ENCODE data around the gene SPATA32.

Gene SPATA32

GRCh38 chr17:45221081-45222013, 40.5 kb downstream of the SPATA32 start, which contains the start of gene FMNL1:
FMNL1 (plus strand) TSS chr17:45221885; CDS start chr17:45222125, 240 bp downstream.
- no peaks in the 10 kb centered on the region for H3K9me3 ChIP-seq (ENCODE audit: control insufficient read depth, low read length)
- H3K4me1 ChIP-seq (ENCODE audit: control insufficient read depth, insufficient read depth, low read length) = peaks cover 7% of the 10 kb centered on the region
- H3K36me3 ChIP-seq (ENCODE audit: control insufficient read depth, insufficient read depth, low read length) = no peaks in the 10 kb centered on the region
- peak within 1 kb of the TSS; percentile 31 for H3K4me3 ChIP-seq (ENCODE audit: low read length)
- peaks cover 32% of the 10 kb centered on the region for H3K27me3 ChIP-seq (ENCODE audit: control insufficient read depth, insufficient read depth, low read length)
- peak within 1 kb of the TSS; percentile 57 for H3K9ac ChIP-seq (ENCODE audit: low read length)

- H3K9me3 ChIP-seq (ENCODE audit: control insufficient read depth, low read length) = no peaks in the 10 kb centered on the region
- no peaks in the 10 kb centered on the region for H3K36me3 ChIP-seq (ENCODE audit: control insufficient read depth, insufficient read depth, low read length)
- H3K9ac ChIP-seq (ENCODE audit: low read length) = no peak overlapping the region
- H3K4me3 ChIP-seq (ENCODE audit: low read length) = no peak overlapping the region
- H3K4me1 ChIP-seq (ENCODE audit: control insufficient read depth, insufficient read depth, low read length) = peaks cover 7% of the 10 kb centered on the region
- H3K27me3 ChIP-seq (ENCODE audit: control insufficient read depth, insufficient read depth, low read length) = peaks cover 32% of the 10 kb centered on the region
Measured at GRCh38 chr17:45220079-45220478, 41.8 kb downstream of the SPATA32 start.

GRCh38 chr17:45218895-45219661, 42.8 kb downstream of the SPATA32 start:
- H3K9me3 ChIP-seq (ENCODE audit: control insufficient read depth, low read length) = no peaks in the 10 kb centered on the region
- H3K36me3 ChIP-seq (ENCODE audit: control insufficient read depth, insufficient read depth, low read length) = no peaks in the 10 kb centered on the region
- peaks cover 7% of the 10 kb centered on the region for H3K4me1 ChIP-seq (ENCODE audit: control insufficient read depth, insufficient read depth, low read length)
- peaks cover 29% of the 10 kb centered on the region for H3K27me3 ChIP-seq (ENCODE audit: control insufficient read depth, insufficient read depth, low read length)
- H3K9ac ChIP-seq (ENCODE audit: low read length) = no peak overlapping the region
- no peak overlapping the region for H3K4me3 ChIP-seq (ENCODE audit: low read length)
